HepG2 (cell line): ENCODE data around the gene SNAPC3. TPM values are rescaled to one million over a fixed set of nuclear protein-coding genes. Genes with fewer than 3 reads are reported as not detected.
A peak's percentile ranks its signal among the peaks of the same experiment; 100 is the strongest.

Experiments
- ATAC-seq: fragments of 200-7000 bp; cut with Tn5 transposase; 3 replicates; pipeline ENCODE4 v1.9.1; 2020; ENCODE audit warnings: mild to moderate bottlenecking, moderate library complexity
- BruUV-seq: library from RNA; stranded (reverse); fragments of 400-500 nt; replicated peaks from 2 replicates; lab custom pipeline; 2021; lab: Mats Ljungman, UMichigan
- CTCF ChIA-PET: fragments of 300-600 bp; formaldehyde crosslinking; extraction: SDS; loops from one replicate; lab custom pipeline; 2021; ENCODE audit warnings: low total read pairs, inconsistent platforms, low intra/inter-chr PET ratio; lab: Yijun Ruan, JAX
- POLR2A ChIA-PET: fragments of 350-600 bp; sonication (Branson Sonifier 250); formaldehyde crosslinking; loops from one replicate; lab custom pipeline; 2020; ENCODE audit warnings: antibody characterized with exemption, inconsistent platforms; lab: Yijun Ruan, JAX
- DNase-seq: peaks from one replicate; pipeline ENCODE4 v3.0.0-alpha.2; 2015; ENCODE audit warnings: low spot score
- FAIRE-seq: peaks from 3 replicates; lab custom pipeline; 2011; peaks lifted over from hg19 to GRCh38; lab: Jason Lieb, UNC
- H2AFZ ChIP-seq: one replicate; pipeline ENCODE4 v1.6.1; 2011; ENCODE audit warnings: low read length, inconsistent platforms
- H3K27ac ChIP-seq: fragments of 300-600 bp; 3 replicates; pipeline ENCODE4 v1.8.0; 2011; ENCODE audit warnings: mixed run types, mild to moderate bottlenecking, mixed read lengths, low read length, inconsistent platforms; ENCODE audit not compliant: insufficient read depth; ENCODE audit errors: extremely low read length
- H3K27me3 ChIP-seq, 2 experiments: fragments of 200-600 bp in 1 of 2; 2 replicates in 1 of 2; 3 replicates in 1 of 2; pipeline versions ENCODE4 v1.6.0 to v1.8.0; 2011; ENCODE audit warnings: low read length in 2 of 2, mild to moderate bottlenecking in 2 of 2, moderate library complexity in 2 of 2, inconsistent platforms in 1 of 2; ENCODE audit not compliant: insufficient read depth in 2 of 2, control insufficient read depth in 1 of 2
- H3K36me3 ChIP-seq, 2 experiments: fragments of 200-600 bp in 1 of 2; replicated peaks in 1 of 2; 2 replicates in 1 of 2; 3 replicates in 1 of 2; pipeline versions ENCODE4 v1.5.1 to v1.8.0; 2011; ENCODE audit warnings: low read length in 2 of 2, inconsistent platforms in 1 of 2; ENCODE audit not compliant: insufficient read depth in 2 of 2, control insufficient read depth in 1 of 2
- H3K4me1 ChIP-seq: 2 replicates; pipeline ENCODE4 v1.5.1; 2012; ENCODE audit warnings: low read length, inconsistent platforms; ENCODE audit not compliant: insufficient read depth
- H3K4me2 ChIP-seq: 2 replicates; pipeline ENCODE4 v1.6.0; 2011; ENCODE audit warnings: low read depth, low read length, inconsistent platforms
- H3K4me3 ChIP-seq, 3 experiments: fragments of 200-600 bp in 1 of 3; sonication (generic), shearing (Covaris generic) in 1 of 3; replicated peaks in 1 of 3; 2 replicates each; pipeline ENCODE4 v1.5.1; 2011 to 2016; ENCODE audit warnings: low read length in 3 of 3, inconsistent platforms in 2 of 3, low read depth in 2 of 3, mild to moderate bottlenecking in 2 of 3, control low read depth in 1 of 3, mixed read lengths in 1 of 3; ENCODE audit not compliant: insufficient read depth in 1 of 3
- H3K79me2 ChIP-seq: one replicate; pipeline ENCODE4 v1.6.1; 2011; ENCODE audit warnings: low read length, inconsistent platforms; ENCODE audit not compliant: insufficient read depth
- H3K9ac ChIP-seq: 2 replicates; pipeline ENCODE4 v1.6.0; 2011; ENCODE audit warnings: mild to moderate bottlenecking, low read depth, low read length, inconsistent platforms; ENCODE audit not compliant: insufficient read depth
- H3K9me3 ChIP-seq: 2 replicates; pipeline ENCODE4 v1.5.1; 2012; ENCODE audit warnings: mild to moderate bottlenecking, low read length
- H4K20me1 ChIP-seq: 2 replicates; pipeline ENCODE4 v1.6.0; 2011; ENCODE audit warnings: inconsistent platforms, mild to moderate bottlenecking, low read length, moderate library complexity; ENCODE audit not compliant: insufficient read depth
- CBFB ChIP-seq: sonication (generic); formaldehyde crosslinking; IDR thresholded peaks from 2 replicates; pipeline ENCODE4 v1.4.0; 2020; ENCODE audit warnings: missing genetic modification reagents
- GATA4 ChIP-seq: sonication (generic); IDR thresholded peaks from 2 replicates; pipeline ENCODE4 v1.6.1; 2016; ENCODE audit warnings: antibody characterized with exemption, low read depth, borderline replicate concordance
- KMT2B ChIP-seq: IDR thresholded peaks from 2 replicates; pipeline ENCODE4 v1.6.1; 2016; ENCODE audit warnings: missing genetic modification reagents, missing compliant biosample characterization
- RBFOX2 ChIP-seq: fragments of 200-400 bp; formaldehyde crosslinking; IDR thresholded peaks from 2 replicates; pipeline ENCODE4 v1.6.1; 2017; ENCODE audit warnings: low read depth, mild to moderate bottlenecking, low read length
- RBM39 ChIP-seq: fragments of 200-400 bp; formaldehyde crosslinking; IDR thresholded peaks from one replicate; pipeline ENCODE4 v1.6.1; 2018; ENCODE audit warnings: antibody characterized with exemption, mild to moderate bottlenecking, low read depth, low read length; ENCODE audit not compliant: poor library complexity, severe bottlenecking
- SP140L ChIP-seq: sonication (generic); formaldehyde crosslinking; IDR thresholded peaks from 2 replicates; pipeline ENCODE4 v1.4.0; 2020; ENCODE audit warnings: missing genetic modification reagents, borderline replicate concordance
- ZBTB26 ChIP-seq: IDR thresholded peaks from 2 replicates; pipeline ENCODE4 v1.6.1; 2016; ENCODE audit warnings: missing compliant biosample characterization, missing genetic modification reagents, borderline replicate concordance
- ZNF556 ChIP-seq: sonication (generic); formaldehyde crosslinking; IDR thresholded peaks from 2 replicates; pipeline ENCODE4 v1.4.0; 2020; ENCODE audit warnings: mild to moderate bottlenecking, missing genetic modification reagents, borderline replicate concordance
- ZNF652 ChIP-seq: IDR thresholded peaks from 2 replicates; pipeline ENCODE4 v1.6.1; 2016; ENCODE audit warnings: low read depth, borderline replicate concordance
- WGBS: methylation state at CpG from one replicate; pipeline ENCODE4 v1.1.6; 2017; ENCODE audit warnings: low lambda C conversion rate; 5-methylcytosine and 5-hydroxymethylcytosine counted together
- in situ Hi-C: cut with HindIII; loops from 2 replicates; pipeline ENCODE4 v1.10.0; 2017; ENCODE audit warnings: low pct_unique_long_range_greater_than_20kb; ENCODE audit not compliant: extremely low pct_ligation_motif_present
- intact Hi-C: fragments of 100-400 bp; cut with micrococcal nuclease; formaldehyde crosslinking; loops from one replicate; pipeline ENCODE4 v1.10.0; 2022; ENCODE audit not compliant: unreplicated experiment
- polyA plus RNA-seq, 8 experiments: library from polyadenylated mRNA; depleted of rRNA in 3 of 8; stranded (reverse) in 7 of 8; unstranded in 1 of 8; fragments of >200 nt; fragmentation: Illumina TruSeq in 4 of 8; extraction: Trizol in 4 of 8; gene quantifications; 2 replicates each; pipeline versions ENCODE4 v1.2.1 to v1.2.3, GENCODE V29; 2011 to 2016; ENCODE audit warnings: low read depth in 4 of 8, missing spikeins in 1 of 8, mixed read lengths in 1 of 8; ENCODE audit not compliant: insufficient read depth in 1 of 8
- total RNA-seq, 5 experiments: library from RNA; depleted of rRNA; stranded (reverse); fragments of >200 nt; fragmentation: Illumina TruSeq; extraction: Trizol; gene quantifications; 2 replicates each; pipeline ENCODE4 v1.2.3, GENCODE V29; 2016; ENCODE audit warnings: low read depth in 1 of 5
- TF ChIP-seq, protein P1 (sequence below): sonication (generic); formaldehyde crosslinking; IDR thresholded peaks from 2 replicates; pipeline ENCODE4 v1.4.0; 2020; ENCODE audit warnings: mild to moderate bottlenecking, missing genetic modification reagents

Gene SNAPC3
- total and polyA plus RNA-seq, 2 of the 13 experiments (the other 11 are each of a cell fraction or from before 2014, with no cell fraction given), result 25.6 to 26.0 TPM

DNA sequence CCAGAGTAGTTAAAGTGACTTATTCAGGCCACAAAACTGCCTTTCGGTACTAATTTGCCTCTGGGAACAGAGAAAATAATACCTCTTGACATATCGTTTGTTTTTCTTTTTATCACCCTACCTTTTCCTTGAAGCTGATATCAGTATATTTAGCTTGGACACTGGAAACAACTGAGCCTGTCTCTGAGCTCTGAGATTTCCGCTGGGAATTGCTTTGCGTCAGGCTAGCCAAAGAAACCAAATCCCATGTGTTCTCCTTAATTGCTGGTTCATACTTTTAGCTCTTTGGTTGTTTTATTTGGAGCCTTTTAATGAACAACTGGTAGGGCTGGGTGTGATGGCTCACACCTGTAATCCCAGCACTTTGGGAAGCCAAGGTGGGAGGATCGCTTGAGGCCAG, 30.3 kb upstream of the SNAPC3 start (continued):
- TF ChIP-seq RBFOX2, result no peak
- TF ChIP-seq SP140L (CRISPR knock-in tag), result no peak
- no peak for TF ChIP-seq KMT2B (CRISPR knock-in tag)

GRCh38 chr9:15400281-15400941, 22.3 kb upstream of the SNAPC3 start:
- no peaks in the 10 kb centered on the region for H4K20me1 ChIP-seq
- peak overlapping the region; percentile 20; the same call in 1 of the 2 replicates for H3K4me2 ChIP-seq
- intact Hi-C loops, result no loop called here
- in situ Hi-C loops, result loop anchor here (25.0 kb wide), 1 partner anchor 113 kb away; no protein-coding TSS in a partner anchor
- BruUV-seq, result no TSS peak
- no peak for FAIRE-seq
- no peak for ATAC-seq
- TF ChIP-seq ZNF652 (CRISPR knock-in tag) (no peak), RBM39 (no peak)
- no peaks in the 10 kb centered on the region for H3K9me3 ChIP-seq
- POLR2A ChIA-PET, result no interaction called here
- H3K27ac ChIP-seq, result no peak overlapping the region
- no peak overlapping the region for H2AFZ ChIP-seq
- no peaks in the 10 kb centered on the region for H3K36me3 ChIP-seq
- no peak for DNase-seq
- H3K9ac ChIP-seq, result no peak overlapping the region
- WGBS, result 24% methylated on average over 5 of the region's 5 CpGs
- 0 out of 2 replicates have a peak, but pooled peaks cover 7% of the 10 kb centered on the region for H3K4me1 ChIP-seq
- H3K4me3 ChIP-seq, result no peak overlapping the region
- H3K79me2 ChIP-seq, result no peaks in the 10 kb centered on the region
- no peaks in the 10 kb centered on the region for H3K27me3 ChIP-seq
- CTCF ChIA-PET, result no interaction called here

DNA sequence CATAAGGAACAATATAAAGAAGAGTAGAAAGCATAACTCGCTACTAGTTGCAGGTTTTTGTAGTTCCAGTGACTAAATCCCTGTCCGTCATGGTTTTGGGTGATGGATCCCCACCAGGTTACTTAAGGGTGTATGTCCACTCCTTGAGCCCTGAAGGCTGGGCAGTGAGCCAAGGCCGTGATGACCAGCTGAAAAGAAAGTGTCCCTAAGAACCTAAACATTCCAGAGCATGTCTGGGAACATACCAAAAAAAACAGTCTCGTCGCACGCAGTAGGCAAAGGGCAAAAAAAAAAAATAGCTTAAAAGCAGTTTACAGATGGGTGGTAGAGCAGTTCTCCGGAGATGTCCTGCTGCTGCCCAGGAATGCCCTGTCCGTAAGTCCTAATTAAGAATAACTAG, 21.4 kb upstream of the SNAPC3 start:
- H3K27me3 ChIP-seq, result no peaks in the 10 kb centered on the region
- H3K9me3 ChIP-seq, result no peaks in the 10 kb centered on the region
- H4K20me1 ChIP-seq, result no peaks in the 10 kb centered on the region
- H3K4me3 ChIP-seq, result no peak overlapping the region
- CTCF ChIA-PET, result no interaction called here
- no peak for FAIRE-seq
- POLR2A ChIA-PET, result no interaction called here
- no peak overlapping the region for H3K9ac ChIP-seq
- H3K79me2 ChIP-seq, result no peaks in the 10 kb centered on the region
- 0 out of 2 replicates have a peak, but pooled peaks cover 7% of the 10 kb centered on the region for H3K4me1 ChIP-seq
- 54% methylated on average over 8 of the region's 8 CpGs for WGBS
- H2AFZ ChIP-seq, result no peak overlapping the region
- H3K36me3 ChIP-seq, result no peaks in the 10 kb centered on the region
- in situ Hi-C loops, result loop anchor here (25.0 kb wide), 1 partner anchor 114 kb away; no protein-coding TSS in a partner anchor
- intact Hi-C loops, result no loop called here
- H3K27ac ChIP-seq, result no peak overlapping the region
- no peak for DNase-seq
- no TSS peak for BruUV-seq
- ATAC-seq, result no peak
- H3K4me2 ChIP-seq, result no peak overlapping the region
- no peak for TF ChIP-seq GATA4
- no peak for TF ChIP-seq CBFB
- TF ChIP-seq ZNF556, result no peak
- TF ChIP-seq ZBTB26 (CRISPR knock-in tag), result no peak
- TF ChIP-seq, protein P1, sequence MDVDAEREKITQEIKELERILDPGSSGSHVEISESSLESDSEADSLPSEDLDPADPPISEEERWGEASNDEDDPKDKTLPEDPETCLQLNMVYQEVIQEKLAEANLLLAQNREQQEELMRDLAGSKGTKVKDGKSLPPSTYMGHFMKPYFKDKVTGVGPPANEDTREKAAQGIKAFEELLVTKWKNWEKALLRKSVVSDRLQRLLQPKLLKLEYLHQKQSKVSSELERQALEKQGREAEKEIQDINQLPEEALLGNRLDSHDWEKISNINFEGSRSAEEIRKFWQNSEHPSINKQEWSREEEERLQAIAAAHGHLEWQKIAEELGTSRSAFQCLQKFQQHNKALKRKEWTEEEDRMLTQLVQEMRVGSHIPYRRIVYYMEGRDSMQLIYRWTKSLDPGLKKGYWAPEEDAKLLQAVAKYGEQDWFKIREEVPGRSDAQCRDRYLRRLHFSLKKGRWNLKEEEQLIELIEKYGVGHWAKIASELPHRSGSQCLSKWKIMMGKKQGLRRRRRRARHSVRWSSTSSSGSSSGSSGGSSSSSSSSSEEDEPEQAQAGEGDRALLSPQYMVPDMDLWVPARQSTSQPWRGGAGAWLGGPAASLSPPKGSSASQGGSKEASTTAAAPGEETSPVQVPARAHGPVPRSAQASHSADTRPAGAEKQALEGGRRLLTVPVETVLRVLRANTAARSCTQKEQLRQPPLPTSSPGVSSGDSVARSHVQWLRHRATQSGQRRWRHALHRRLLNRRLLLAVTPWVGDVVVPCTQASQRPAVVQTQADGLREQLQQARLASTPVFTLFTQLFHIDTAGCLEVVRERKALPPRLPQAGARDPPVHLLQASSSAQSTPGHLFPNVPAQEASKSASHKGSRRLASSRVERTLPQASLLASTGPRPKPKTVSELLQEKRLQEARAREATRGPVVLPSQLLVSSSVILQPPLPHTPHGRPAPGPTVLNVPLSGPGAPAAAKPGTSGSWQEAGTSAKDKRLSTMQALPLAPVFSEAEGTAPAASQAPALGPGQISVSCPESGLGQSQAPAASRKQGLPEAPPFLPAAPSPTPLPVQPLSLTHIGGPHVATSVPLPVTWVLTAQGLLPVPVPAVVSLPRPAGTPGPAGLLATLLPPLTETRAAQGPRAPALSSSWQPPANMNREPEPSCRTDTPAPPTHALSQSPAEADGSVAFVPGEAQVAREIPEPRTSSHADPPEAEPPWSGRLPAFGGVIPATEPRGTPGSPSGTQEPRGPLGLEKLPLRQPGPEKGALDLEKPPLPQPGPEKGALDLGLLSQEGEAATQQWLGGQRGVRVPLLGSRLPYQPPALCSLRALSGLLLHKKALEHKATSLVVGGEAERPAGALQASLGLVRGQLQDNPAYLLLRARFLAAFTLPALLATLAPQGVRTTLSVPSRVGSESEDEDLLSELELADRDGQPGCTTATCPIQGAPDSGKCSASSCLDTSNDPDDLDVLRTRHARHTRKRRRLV (CRISPR knock-in tag), result no peak
